GM12892 (cell line): ENCODE data around the gene CLDN1.

Experiments
- POLR2A ChIP-seq: IDR thresholded peaks from 2 replicates; pipeline ENCODE4 v1.6.1; 2011; ENCODE audit warnings: low read depth, low read length, control low read depth
- TAF1 ChIP-seq: IDR thresholded peaks from 2 replicates; pipeline ENCODE4 v1.6.1; 2011; ENCODE audit warnings: low read depth, mild to moderate bottlenecking, control low read depth, low read length, borderline replicate concordance

DNA sequence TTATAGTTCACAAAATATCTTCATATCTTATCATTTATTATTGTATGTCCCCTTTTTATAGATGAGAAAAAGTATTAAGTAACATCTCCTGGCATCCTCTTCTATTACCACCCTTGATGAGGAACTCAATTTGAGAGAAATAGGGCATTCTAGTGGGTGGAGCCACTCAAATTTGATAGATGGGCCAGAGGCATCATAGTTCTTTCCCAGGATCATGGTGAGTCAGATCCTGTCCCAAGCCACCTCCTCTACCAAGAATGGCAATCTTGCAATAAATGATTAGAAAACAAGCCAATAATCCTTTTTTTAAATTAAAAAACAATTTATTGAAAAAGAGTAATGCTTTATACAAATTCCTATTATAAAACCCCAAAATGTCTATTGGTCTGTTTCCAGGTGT, 16.8 kb downstream of the CLDN1 start:
- no peak for TF ChIP-seq TAF1
- no peak for TF ChIP-seq POLR2A
